IMR-90 (cell line): Measurements from ENCODE around the gene MTA3. TPM values are rescaled to one million over a fixed set of nuclear protein-coding genes. Genes with fewer than 3 reads are reported as not detected.

ENCODE experiments used
- ATAC-seq: fragments of 200-7000 bp; cut with Tn5 transposase; 2 replicates; pipeline ENCODE4 v1.9.1; 2020; ENCODE audit warnings: low read depth, mild to moderate bottlenecking, moderate library complexity
- BruUV-seq: library from RNA; stranded (reverse); fragments of 400-500 nt; replicated peaks from 2 replicates; lab custom pipeline; 2021; lab: Mats Ljungman, UMichigan
- CTCF ChIA-PET: fragments of 300-600 bp; formaldehyde crosslinking; extraction: SDS; loops from one replicate; lab custom pipeline; 2021; ENCODE audit warnings: antibody characterized with exemption; lab: Yijun Ruan, JAX
- POLR2A ChIA-PET: fragments of 300-600 bp; sonication (Branson Sonifier 250); formaldehyde crosslinking; loops from one replicate; lab custom pipeline; 2022; ENCODE audit warnings: antibody characterized with exemption; ENCODE audit not compliant: unreplicated experiment; lab: Charles Lee
- DNase-seq: peaks from one replicate; pipeline ENCODE4 v3.0.0; 2013
- H2AFZ ChIP-seq: replicated peaks from 2 replicates; pipeline ENCODE3; 2013; ENCODE audit warnings: low read length, mild to moderate bottlenecking; ENCODE audit not compliant: poor library complexity
- H2AK5ac ChIP-seq: 2 replicates; pipeline ENCODE4 v1.6.1; 2013; ENCODE audit warnings: low read depth, low read length, inconsistent platforms
- H2AK9ac ChIP-seq: replicated peaks from 2 replicates; pipeline ENCODE3; 2013; ENCODE audit warnings: mild to moderate bottlenecking, low read depth, low read length, moderate library complexity; ENCODE audit not compliant: poor library complexity
- H2BK120ac ChIP-seq: 2 replicates; pipeline ENCODE4 v1.6.1; 2013; ENCODE audit warnings: low read depth, low read length, inconsistent platforms
- H2BK15ac ChIP-seq: 3 replicates; pipeline ENCODE4 v1.6.1; 2013; ENCODE audit warnings: low read depth, low read length, inconsistent platforms
- H2BK20ac ChIP-seq: 2 replicates; pipeline ENCODE4 v1.6.1; 2013; ENCODE audit warnings: low read depth, mild to moderate bottlenecking, inconsistent platforms, low read length, moderate library complexity
- H2BK5ac ChIP-seq: 2 replicates; pipeline ENCODE4 v1.6.1; 2013; ENCODE audit warnings: mild to moderate bottlenecking, low read depth, low read length, inconsistent platforms; ENCODE audit not compliant: poor library complexity, severe bottlenecking
- H3K14ac ChIP-seq: replicated peaks from 2 replicates; pipeline ENCODE4 v1.6.1; 2013; ENCODE audit warnings: low read depth, low read length, inconsistent platforms
- H3K18ac ChIP-seq: 2 replicates; pipeline ENCODE4 v1.6.1; 2013; ENCODE audit warnings: low read depth, low read length, control low read depth
- H3K23ac ChIP-seq: 2 replicates; pipeline ENCODE4 v1.6.1; 2013; ENCODE audit warnings: low read depth, low read length, inconsistent platforms
- H3K27ac ChIP-seq: 2 replicates; pipeline ENCODE4 v1.5.1; 2013; ENCODE audit warnings: mild to moderate bottlenecking, control low read depth, low read length; ENCODE audit not compliant: insufficient read depth
- H3K27me3 ChIP-seq: 2 replicates; pipeline ENCODE4 v1.6.1; 2013; ENCODE audit warnings: low read length; ENCODE audit not compliant: control insufficient read depth, insufficient read depth
- H3K36me3 ChIP-seq: 2 replicates; pipeline ENCODE4 v1.6.1; 2013; ENCODE audit warnings: low read length, mixed read lengths; ENCODE audit not compliant: control insufficient read depth, insufficient read depth
- H3K4ac ChIP-seq: 2 replicates; pipeline ENCODE4 v1.6.1; 2013; ENCODE audit warnings: low read depth, low read length, inconsistent platforms
- H3K4me1 ChIP-seq: 2 replicates; pipeline ENCODE4 v1.6.1; 2013; ENCODE audit warnings: low read length, mixed read lengths; ENCODE audit not compliant: control insufficient read depth, insufficient read depth
- H3K4me2 ChIP-seq: 2 replicates; pipeline ENCODE4 v1.6.1; 2013; ENCODE audit warnings: low read depth, mild to moderate bottlenecking, control low read depth, low read length, moderate library complexity
- H3K4me3 ChIP-seq: 2 replicates; pipeline ENCODE4 v1.5.1; 2013; ENCODE audit warnings: low read depth, mild to moderate bottlenecking, control low read depth, low read length, moderate library complexity; ENCODE audit not compliant: insufficient read depth
- H3K56ac ChIP-seq: 2 replicates; pipeline ENCODE4 v1.6.1; 2013; ENCODE audit warnings: low read length, inconsistent platforms; ENCODE audit not compliant: insufficient read depth; ENCODE audit errors: extremely low read depth
- H3K79me1 ChIP-seq, 2 experiments: 2 replicates each; pipeline ENCODE4 v1.6.1; 2013; ENCODE audit warnings: low read length in 2 of 2, inconsistent platforms in 1 of 2, low read depth in 1 of 2
- H3K9ac ChIP-seq: 2 replicates; pipeline ENCODE4 v1.6.1; 2013; ENCODE audit warnings: low read depth, low read length, control low read depth
- H3K9me1 ChIP-seq: 2 replicates; pipeline ENCODE4 v1.6.1; 2013; ENCODE audit warnings: low read length, inconsistent platforms; ENCODE audit not compliant: insufficient read depth
- H3K9me3 ChIP-seq: 2 replicates; pipeline ENCODE4 v1.6.1; 2013; ENCODE audit warnings: low read length; ENCODE audit not compliant: control insufficient read depth, insufficient read depth
- H4K20me1 ChIP-seq: 2 replicates; pipeline ENCODE4 v1.6.1; 2013; ENCODE audit warnings: low read length, inconsistent platforms; ENCODE audit not compliant: insufficient read depth
- H4K5ac ChIP-seq: 2 replicates; pipeline ENCODE4 v1.6.1; 2013; ENCODE audit warnings: mild to moderate bottlenecking, low read depth, low read length, control low read depth
- H4K8ac ChIP-seq, 2 experiments: 2 replicates each; pipeline ENCODE4 v1.6.1; 2013; ENCODE audit warnings: low read depth in 2 of 2, low read length in 2 of 2, control low read depth in 1 of 2, inconsistent platforms in 1 of 2
- H4K91ac ChIP-seq: 2 replicates; pipeline ENCODE4 v1.6.1; 2013; ENCODE audit warnings: low read depth, low read length, inconsistent platforms; ENCODE audit not compliant: insufficient read depth
- BHLHE40 ChIP-seq: fragments of 150-350 bp; IDR thresholded peaks from 2 replicates; pipeline ENCODE4 v1.6.1; 2016; ENCODE audit warnings: mild to moderate bottlenecking, low read depth, low read length
- CEBPB ChIP-seq: IDR thresholded peaks from 2 replicates; pipeline ENCODE4 v1.6.1; 2012; ENCODE audit warnings: low read depth, low read length, improper control_type of control experiment
- CHD1 ChIP-seq: IDR thresholded peaks from 2 replicates; pipeline ENCODE4 v1.6.1; 2012; ENCODE audit warnings: low read depth, low read length, improper control_type of control experiment
- MAFK ChIP-seq: IDR thresholded peaks from 2 replicates; pipeline ENCODE4 v1.6.1; 2012; ENCODE audit warnings: low read depth, low read length, improper control_type of control experiment
- MAZ ChIP-seq: IDR thresholded peaks from 2 replicates; pipeline ENCODE4 v1.6.1; 2012; ENCODE audit warnings: low read depth, mild to moderate bottlenecking, low read length, improper control_type of control experiment, moderate library complexity, borderline replicate concordance
- MXI1 ChIP-seq: IDR thresholded peaks from 2 replicates; pipeline ENCODE4 v1.6.1; 2012; ENCODE audit warnings: low read depth, mild to moderate bottlenecking, low read length, moderate library complexity, borderline replicate concordance
- NFE2L2 ChIP-seq: fragments of 150-350 bp; IDR thresholded peaks from 2 replicates; pipeline ENCODE4 v1.6.1; 2016; ENCODE audit warnings: low read depth, mild to moderate bottlenecking, low read length
- RAD21 ChIP-seq: IDR thresholded peaks from 2 replicates; pipeline ENCODE4 v1.6.1; 2012; ENCODE audit warnings: low read length, improper control_type of control experiment
- RCOR1 ChIP-seq: IDR thresholded peaks from 2 replicates; pipeline ENCODE4 v1.6.1; 2012; ENCODE audit warnings: mild to moderate bottlenecking, low read length, improper control_type of control experiment; ENCODE audit not compliant: insufficient replicate concordance
- RFX5 ChIP-seq: IDR thresholded peaks from 2 replicates; pipeline ENCODE4 v1.8.0; 2012; ENCODE audit warnings: low read depth, mild to moderate bottlenecking, low read length, moderate library complexity
- WGBS, 2 experiments: methylation state at CpG; one replicate each; pipeline versions ENCODE4 v1.1.5 to v1.1.7; 2013; ENCODE audit warnings: missing lambda C conversion rate in 2 of 2; ENCODE audit not compliant: insufficient read length in 1 of 2; ENCODE audit errors: extremely low coverage in 2 of 2; 5-methylcytosine and 5-hydroxymethylcytosine counted together
- dilution Hi-C: fragments of 300-500 bp; cut with HindIII; formaldehyde crosslinking; loops from one replicate; pipeline ENCODE4 v1.14.3; 2018; ENCODE audit warnings: low sequenced_read_pairs; ENCODE audit not compliant: unreplicated experiment
- in situ Hi-C: fragments of 300-500 bp; cut with MboI; formaldehyde crosslinking; loops from 3 replicates; pipeline ENCODE4 v1.14.3; 2019; ENCODE audit warnings: low sequenced_read_pairs, inconsistent platforms, mixed read lengths
- intact Hi-C: fragments of 100-400 bp; cut with micrococcal nuclease; formaldehyde crosslinking; loops from 2 replicates; pipeline ENCODE4 v1.10.0; 2022
- polyA plus RNA-seq, 3 experiments: library from polyadenylated mRNA; depleted of rRNA; stranded (reverse); fragments of >200 nt; gene quantifications; 2 replicates each; pipeline ENCODE4 v1.2.3, GENCODE V29; 2012; ENCODE audit warnings: low replicate concordance in 1 of 3
- total RNA-seq: library from RNA; depleted of rRNA; stranded (reverse); fragments of >200 nt; gene quantifications from 2 replicates; pipeline ENCODE4 v1.2.3, GENCODE V29; 2012
- TF ChIP-seq, protein P1 (sequence below): fragments of 150-350 bp; IDR thresholded peaks from 2 replicates; pipeline ENCODE4 v1.6.1; 2017; ENCODE audit warnings: mild to moderate bottlenecking, antibody characterized with exemption, low read length, low read depth
- TF ChIP-seq, protein P2 (sequence below): conservative IDR thresholded peaks from 2 replicates; pipeline ENCODE4 v1.5.1; 2012; ENCODE audit warnings: mild to moderate bottlenecking, low read depth, low read length, improper control_type of control experiment

Gene MTA3
- total and polyA plus RNA-seq, 2 of the 4 experiments (the other 2 are of a cell fraction) = 31.9 to 34.3 TPM

DNA sequence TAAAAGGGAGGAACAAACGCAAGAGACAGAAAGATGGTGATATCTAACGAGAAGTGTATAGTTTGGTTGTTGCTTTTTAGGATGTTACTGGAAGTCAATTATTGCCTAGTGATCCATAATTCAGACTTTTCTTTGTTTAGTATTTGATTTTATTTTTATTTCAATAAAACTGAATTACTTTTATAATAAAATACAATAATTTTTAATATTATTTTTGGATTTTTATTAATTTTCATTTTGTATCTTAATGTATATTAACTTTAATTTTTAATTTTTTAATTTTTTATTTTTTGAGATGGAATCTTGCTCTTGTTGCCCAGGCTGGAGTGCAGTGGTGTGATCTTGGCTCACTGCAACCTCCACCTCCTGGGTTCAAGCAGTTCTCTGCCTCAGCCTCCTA lies 55.6 kb downstream of the MTA3 start:
- TF ChIP-seq MAFK (no peak), RFX5 (no peak), MAZ (no peak), MXI1 (no peak), CEBPB (no peak), BHLHE40 (no peak), RAD21 (no peak), NFE2L2 (no peak), CHD1 (no peak), RCOR1 (no peak)
- TF ChIP-seq, protein P1, sequence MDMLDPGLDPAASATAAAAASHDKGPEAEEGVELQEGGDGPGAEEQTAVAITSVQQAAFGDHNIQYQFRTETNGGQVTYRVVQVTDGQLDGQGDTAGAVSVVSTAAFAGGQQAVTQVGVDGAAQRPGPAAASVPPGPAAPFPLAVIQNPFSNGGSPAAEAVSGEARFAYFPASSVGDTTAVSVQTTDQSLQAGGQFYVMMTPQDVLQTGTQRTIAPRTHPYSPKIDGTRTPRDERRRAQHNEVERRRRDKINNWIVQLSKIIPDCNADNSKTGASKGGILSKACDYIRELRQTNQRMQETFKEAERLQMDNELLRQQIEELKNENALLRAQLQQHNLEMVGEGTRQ = no peak
- TF ChIP-seq, protein P2, sequence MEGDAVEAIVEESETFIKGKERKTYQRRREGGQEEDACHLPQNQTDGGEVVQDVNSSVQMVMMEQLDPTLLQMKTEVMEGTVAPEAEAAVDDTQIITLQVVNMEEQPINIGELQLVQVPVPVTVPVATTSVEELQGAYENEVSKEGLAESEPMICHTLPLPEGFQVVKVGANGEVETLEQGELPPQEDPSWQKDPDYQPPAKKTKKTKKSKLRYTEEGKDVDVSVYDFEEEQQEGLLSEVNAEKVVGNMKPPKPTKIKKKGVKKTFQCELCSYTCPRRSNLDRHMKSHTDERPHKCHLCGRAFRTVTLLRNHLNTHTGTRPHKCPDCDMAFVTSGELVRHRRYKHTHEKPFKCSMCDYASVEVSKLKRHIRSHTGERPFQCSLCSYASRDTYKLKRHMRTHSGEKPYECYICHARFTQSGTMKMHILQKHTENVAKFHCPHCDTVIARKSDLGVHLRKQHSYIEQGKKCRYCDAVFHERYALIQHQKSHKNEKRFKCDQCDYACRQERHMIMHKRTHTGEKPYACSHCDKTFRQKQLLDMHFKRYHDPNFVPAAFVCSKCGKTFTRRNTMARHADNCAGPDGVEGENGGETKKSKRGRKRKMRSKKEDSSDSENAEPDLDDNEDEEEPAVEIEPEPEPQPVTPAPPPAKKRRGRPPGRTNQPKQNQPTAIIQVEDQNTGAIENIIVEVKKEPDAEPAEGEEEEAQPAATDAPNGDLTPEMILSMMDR = no peak
- H3K4me3 ChIP-seq = no peak overlapping the region
- no peak overlapping the region for H2AK5ac ChIP-seq
- H4K91ac ChIP-seq = no peak overlapping the region
- no peak overlapping the region for H3K4ac ChIP-seq
- no peak overlapping the region for H2BK120ac ChIP-seq
- H3K79me1 ChIP-seq = peaks cover 5 to 18% of the 10 kb centered on the region in 2 experiments; a peak in 3 of 4 replicates
- no peak overlapping the region for H3K23ac ChIP-seq
- no peaks in the 10 kb centered on the region for H3K27me3 ChIP-seq
- intact Hi-C loops = no loop called here
- H3K18ac ChIP-seq = no peak overlapping the region
- H3K56ac ChIP-seq = no peak overlapping the region
- H2BK15ac ChIP-seq = no peak overlapping the region
- no peaks in the 10 kb centered on the region for H3K4me1 ChIP-seq
- peaks cover 5% of the 10 kb centered on the region; the same call in 1 of the 2 replicates for H3K36me3 ChIP-seq
- H4K20me1 ChIP-seq = no peaks in the 10 kb centered on the region; the same call in 1 of the 2 replicates
- no peak for DNase-seq
- ChIA-PET POLR2A (no interaction called here), CTCF (no interaction called here)
- no peak overlapping the region for H3K27ac ChIP-seq
- ATAC-seq = no peak
- no peaks in the 10 kb centered on the region for H3K9me3 ChIP-seq
- H2BK20ac ChIP-seq = no peak overlapping the region
- H2AFZ ChIP-seq = no peak overlapping the region
- no peak overlapping the region for H2BK5ac ChIP-seq
- dilution Hi-C loops = no loop called here
- no peak overlapping the region for H3K14ac ChIP-seq
- WGBS, 2 experiments = no CpG with 5 or more reads among the region's 2 CpGs
- H3K9ac ChIP-seq = no peak overlapping the region
- H4K5ac ChIP-seq = no peak overlapping the region
- no TSS peak for BruUV-seq
- H4K8ac ChIP-seq = no peak overlapping the region
- no peak overlapping the region for H2AK9ac ChIP-seq
- in situ Hi-C loops = no loop called here
- H3K9me1 ChIP-seq = 0 out of 2 replicates have a peak, but pooled peaks cover 2% of the 10 kb centered on the region
- no peak overlapping the region for H3K4me2 ChIP-seq
